ENCODE results near the gene SPTBN1. TPM values are rescaled to one million over a fixed set of nuclear protein-coding genes. Genes with fewer than 3 reads are reported as not detected.

SPTBN1 gene
- total RNA-seq, 1 donor: 200 TPM

DNA sequence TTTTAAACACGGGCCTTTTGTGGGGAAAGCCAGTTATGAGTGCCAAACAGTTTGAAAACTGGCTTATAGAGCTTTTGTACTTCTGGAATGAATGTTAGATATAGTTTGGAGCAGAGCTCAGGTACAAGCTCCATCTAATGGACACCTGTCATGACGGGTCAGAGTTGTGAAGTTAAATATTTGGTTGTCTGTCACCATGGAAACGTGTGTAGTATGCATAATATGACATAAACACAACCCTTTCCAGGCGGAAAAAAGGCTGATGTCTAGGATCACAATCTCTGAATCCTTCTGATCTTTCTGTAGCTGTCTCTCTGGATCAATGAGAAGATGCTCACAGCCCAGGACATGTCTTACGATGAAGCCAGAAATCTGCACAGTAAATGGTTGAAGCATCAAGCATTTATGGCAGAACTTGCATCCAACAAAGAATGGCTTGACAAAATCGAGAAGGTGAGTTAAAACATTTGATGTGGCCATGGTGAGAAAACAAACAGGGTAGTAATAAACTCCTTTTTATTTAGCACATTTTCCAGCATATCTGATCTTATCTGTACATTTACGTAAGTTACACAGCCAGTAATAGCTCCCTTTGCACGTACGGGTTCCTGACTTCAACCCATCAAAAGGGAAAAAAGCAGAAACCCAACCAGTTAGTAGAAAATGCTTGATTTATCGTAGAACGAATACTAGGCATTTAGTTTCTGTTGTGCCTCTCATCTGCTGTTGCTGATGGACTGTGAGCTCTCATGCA, 186.7 kb downstream of the SPTBN1 start:
- no peak for DNase-seq (ENCODE audit: low read depth)
- no peak overlapping the region for H3K4me3 ChIP-seq (ENCODE audit: low read depth, low read length)
- TF ChIP-seq, protein P1, sequence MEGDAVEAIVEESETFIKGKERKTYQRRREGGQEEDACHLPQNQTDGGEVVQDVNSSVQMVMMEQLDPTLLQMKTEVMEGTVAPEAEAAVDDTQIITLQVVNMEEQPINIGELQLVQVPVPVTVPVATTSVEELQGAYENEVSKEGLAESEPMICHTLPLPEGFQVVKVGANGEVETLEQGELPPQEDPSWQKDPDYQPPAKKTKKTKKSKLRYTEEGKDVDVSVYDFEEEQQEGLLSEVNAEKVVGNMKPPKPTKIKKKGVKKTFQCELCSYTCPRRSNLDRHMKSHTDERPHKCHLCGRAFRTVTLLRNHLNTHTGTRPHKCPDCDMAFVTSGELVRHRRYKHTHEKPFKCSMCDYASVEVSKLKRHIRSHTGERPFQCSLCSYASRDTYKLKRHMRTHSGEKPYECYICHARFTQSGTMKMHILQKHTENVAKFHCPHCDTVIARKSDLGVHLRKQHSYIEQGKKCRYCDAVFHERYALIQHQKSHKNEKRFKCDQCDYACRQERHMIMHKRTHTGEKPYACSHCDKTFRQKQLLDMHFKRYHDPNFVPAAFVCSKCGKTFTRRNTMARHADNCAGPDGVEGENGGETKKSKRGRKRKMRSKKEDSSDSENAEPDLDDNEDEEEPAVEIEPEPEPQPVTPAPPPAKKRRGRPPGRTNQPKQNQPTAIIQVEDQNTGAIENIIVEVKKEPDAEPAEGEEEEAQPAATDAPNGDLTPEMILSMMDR (IDR thresholded peaks at IDR 0.05; ENCODE audit: insufficient read depth, low read depth, low read length): no peak

GRCh38 chr2:54644236-54644635, 188.1 kb downstream of the SPTBN1 start:
- DNase-seq (ENCODE audit: low read depth): peak; percentile 46
- TF ChIP-seq, protein P1 (IDR thresholded peaks at IDR 0.05; ENCODE audit: insufficient read depth, low read depth, low read length): no peak
- H3K4me3 ChIP-seq (ENCODE audit: low read depth, low read length): no peak overlapping the region

GRCh38 chr2:54646170-54646927, 190.2 kb downstream of the SPTBN1 start:
- no peak overlapping the region for H3K4me3 ChIP-seq (ENCODE audit: low read depth, low read length)
- DNase-seq (ENCODE audit: low read depth): no peak
- TF ChIP-seq, protein P1 (IDR thresholded peaks at IDR 0.05; ENCODE audit: insufficient read depth, low read depth, low read length): no peak

DNA sequence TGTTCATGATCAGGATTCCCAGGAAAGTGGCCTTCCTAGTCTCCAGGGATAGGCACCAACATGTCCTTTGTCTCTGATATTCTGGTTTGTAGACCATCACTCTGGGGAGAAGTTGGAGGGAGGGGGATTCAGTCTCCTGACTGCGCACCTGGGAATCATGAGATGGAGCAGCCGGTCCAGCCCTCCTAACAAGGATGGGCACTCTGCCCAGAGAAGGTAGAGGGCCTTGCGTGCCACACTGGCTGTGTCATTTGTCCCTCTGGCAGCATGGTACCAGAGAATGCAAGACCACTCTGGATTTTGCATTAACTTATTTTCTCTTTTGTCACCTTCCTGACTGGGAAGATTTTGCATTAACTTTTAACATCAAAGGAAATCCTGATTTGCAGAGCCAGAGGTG, 192.1 kb downstream of the SPTBN1 start:
- H3K4me3 ChIP-seq (ENCODE audit: low read depth, low read length): no peak overlapping the region
- no peak for DNase-seq (ENCODE audit: low read depth)
- TF ChIP-seq, protein P1 (IDR thresholded peaks at IDR 0.05; ENCODE audit: insufficient read depth, low read depth, low read length): no peak

GRCh38 chr2:54649191-54649590, 193.1 kb downstream of the SPTBN1 start:
- DNase-seq (ENCODE audit: low read depth): no peak
- no peak overlapping the region for H3K4me3 ChIP-seq (ENCODE audit: low read depth, low read length)
- TF ChIP-seq, protein P1 (IDR thresholded peaks at IDR 0.05; ENCODE audit: insufficient read depth, low read depth, low read length): no peak

- TF ChIP-seq, protein P1 (IDR thresholded peaks at IDR 0.05; ENCODE audit: insufficient read depth, low read depth, low read length): no peak
- no peak for DNase-seq (ENCODE audit: low read depth)
- H3K4me3 ChIP-seq (ENCODE audit: low read depth, low read length): no peak overlapping the region
These were observed 193.5 kb downstream of the SPTBN1 start for GRCh38 chr2:54649633-54650032.
